MCF 10A (cell line): ENCODE measurements around the gene IL17REL. TPM values are rescaled to one million over a fixed set of nuclear protein-coding genes. Genes with fewer than 3 reads are reported as not detected.
A peak's percentile ranks its signal among the peaks of the same experiment; 100 is the strongest.

Experiments
- BruUV-seq: library from RNA; stranded (reverse); fragments of 400-500 nt; replicated peaks from 2 replicates; lab custom pipeline; 2021; lab: Mats Ljungman, UMichigan
- CTCF ChIA-PET: fragments of 300-600 bp; sonication (Branson Sonifier 250); formaldehyde crosslinking; extraction: SDS; loops from one replicate; lab custom pipeline; 2021; ENCODE audit warnings: antibody characterized with exemption, inconsistent platforms; lab: Yijun Ruan, JAX
- POLR2A ChIA-PET: fragments of 300-600, 350-650 bp; sonication (Branson Sonifier 250); formaldehyde crosslinking; extraction: SDS; loops from one replicate; lab custom pipeline; 2020; ENCODE audit warnings: antibody characterized with exemption, inconsistent platforms; lab: Yijun Ruan, JAX
- DNase-seq: peaks from one replicate; pipeline ENCODE4 v3.0.0-alpha.2; 2018; ENCODE audit not compliant: unreplicated experiment
- H3K27ac Mint-ChIP-seq: one replicate; pipeline ENCODE4 v1.8.0; 2022; ENCODE audit warnings: mild to moderate bottlenecking, low read depth, mixed read lengths; ENCODE audit not compliant: unreplicated experiment
- H3K27me3 Mint-ChIP-seq: one replicate; pipeline ENCODE4 v1.8.0; 2022; ENCODE audit warnings: mixed read lengths; ENCODE audit not compliant: insufficient read depth, unreplicated experiment
- H3K36me3 Mint-ChIP-seq: one replicate; pipeline ENCODE4 v1.8.0; 2022; ENCODE audit warnings: mild to moderate bottlenecking, moderate library complexity, mixed read lengths; ENCODE audit not compliant: insufficient read depth, unreplicated experiment
- H3K4me1 Mint-ChIP-seq: one replicate; pipeline ENCODE4 v1.8.0; 2022; ENCODE audit warnings: mixed read lengths; ENCODE audit not compliant: insufficient read depth, unreplicated experiment
- H3K4me3 Mint-ChIP-seq: one replicate; pipeline ENCODE4 v1.8.0; 2022; ENCODE audit warnings: mild to moderate bottlenecking, moderate library complexity, mixed read lengths; ENCODE audit not compliant: unreplicated experiment
- H3K9me3 Mint-ChIP-seq: one replicate; pipeline ENCODE4 v1.8.0; 2022; ENCODE audit warnings: mixed read lengths; ENCODE audit not compliant: unreplicated experiment
- intact Hi-C: fragments of 100-400 bp; cut with micrococcal nuclease; formaldehyde crosslinking; loops from 2 replicates; pipeline ENCODE4 v1.14.1; 2022
- total RNA-seq: library from RNA; stranded (reverse); gene quantifications from 2 replicates; pipeline ENCODE4 v1.2.3, GENCODE V29; 2022
- TF ChIP-seq, protein P1 (sequence below): fragments of 200-600 bp; IDR thresholded peaks from one replicate; pipeline ENCODE4 v1.8.0; 2022; ENCODE audit warnings: antibody characterized with exemption, mild to moderate bottlenecking; ENCODE audit not compliant: unreplicated experiment

IL17REL gene
- total RNA-seq, 1 experiment from 2014 or later, result not detected

DNA sequence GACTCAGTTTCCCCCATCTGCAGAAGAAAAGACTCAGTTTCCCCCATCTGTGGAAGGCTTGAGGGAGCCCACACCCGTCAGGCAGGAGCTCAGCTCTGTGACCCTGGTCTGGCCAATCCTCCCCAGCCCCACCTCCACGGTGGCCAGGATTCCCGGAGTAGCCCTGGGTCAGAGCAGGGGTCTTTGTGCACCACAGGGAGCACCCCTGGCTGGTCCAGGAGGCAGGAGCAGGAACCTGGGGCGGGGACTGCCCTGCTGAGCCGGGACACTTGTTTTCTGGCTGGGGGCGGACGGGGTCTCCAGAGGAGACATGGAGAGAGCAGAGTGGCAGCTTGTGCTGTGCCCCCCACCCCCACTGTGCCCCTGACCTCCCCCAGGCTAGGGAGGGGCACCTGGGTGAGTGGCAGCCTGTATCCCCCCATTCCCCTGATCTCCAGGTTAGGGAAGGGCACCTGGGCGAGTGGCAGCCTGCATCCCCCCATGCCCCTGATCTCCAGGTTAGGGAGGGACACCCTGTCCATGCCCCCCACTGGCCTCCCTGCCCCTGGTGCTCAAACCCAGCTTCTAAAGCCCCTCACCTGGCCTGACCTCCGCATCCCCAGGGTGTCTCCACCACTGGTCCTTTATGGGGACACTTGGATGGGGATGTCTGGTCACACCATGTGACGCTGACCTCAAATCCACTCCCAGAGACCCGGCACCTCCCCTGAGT is 18.8 kb downstream of the IL17REL start:
- ChIA-PET POLR2A (no interaction called here), CTCF (interaction anchor here (0.6 to 3.0 kb wide), 9 partner anchors 11 to 228 kb away, joined by 3 to 15 read pairs (median 4); no protein-coding TSS in a partner anchor)
- no peaks in the 10 kb centered on the region for H3K36me3 Mint-ChIP-seq
- no peak overlapping the region for H3K4me3 Mint-ChIP-seq
- H3K27me3 Mint-ChIP-seq, result peaks cover 14% of the 10 kb centered on the region
- no peak for DNase-seq
- TF ChIP-seq, protein P1, sequence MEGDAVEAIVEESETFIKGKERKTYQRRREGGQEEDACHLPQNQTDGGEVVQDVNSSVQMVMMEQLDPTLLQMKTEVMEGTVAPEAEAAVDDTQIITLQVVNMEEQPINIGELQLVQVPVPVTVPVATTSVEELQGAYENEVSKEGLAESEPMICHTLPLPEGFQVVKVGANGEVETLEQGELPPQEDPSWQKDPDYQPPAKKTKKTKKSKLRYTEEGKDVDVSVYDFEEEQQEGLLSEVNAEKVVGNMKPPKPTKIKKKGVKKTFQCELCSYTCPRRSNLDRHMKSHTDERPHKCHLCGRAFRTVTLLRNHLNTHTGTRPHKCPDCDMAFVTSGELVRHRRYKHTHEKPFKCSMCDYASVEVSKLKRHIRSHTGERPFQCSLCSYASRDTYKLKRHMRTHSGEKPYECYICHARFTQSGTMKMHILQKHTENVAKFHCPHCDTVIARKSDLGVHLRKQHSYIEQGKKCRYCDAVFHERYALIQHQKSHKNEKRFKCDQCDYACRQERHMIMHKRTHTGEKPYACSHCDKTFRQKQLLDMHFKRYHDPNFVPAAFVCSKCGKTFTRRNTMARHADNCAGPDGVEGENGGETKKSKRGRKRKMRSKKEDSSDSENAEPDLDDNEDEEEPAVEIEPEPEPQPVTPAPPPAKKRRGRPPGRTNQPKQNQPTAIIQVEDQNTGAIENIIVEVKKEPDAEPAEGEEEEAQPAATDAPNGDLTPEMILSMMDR, result no peak
- BruUV-seq, result no TSS peak
- intact Hi-C loops, result loop anchor here (1.0 kb wide), 2 partner anchors 36 to 63 kb away; no protein-coding TSS in a partner anchor
- H3K27ac Mint-ChIP-seq, result no peak overlapping the region
- peaks cover 14% of the 10 kb centered on the region for H3K4me1 Mint-ChIP-seq
- H3K9me3 Mint-ChIP-seq, result peaks cover 16% of the 10 kb centered on the region

DNA sequence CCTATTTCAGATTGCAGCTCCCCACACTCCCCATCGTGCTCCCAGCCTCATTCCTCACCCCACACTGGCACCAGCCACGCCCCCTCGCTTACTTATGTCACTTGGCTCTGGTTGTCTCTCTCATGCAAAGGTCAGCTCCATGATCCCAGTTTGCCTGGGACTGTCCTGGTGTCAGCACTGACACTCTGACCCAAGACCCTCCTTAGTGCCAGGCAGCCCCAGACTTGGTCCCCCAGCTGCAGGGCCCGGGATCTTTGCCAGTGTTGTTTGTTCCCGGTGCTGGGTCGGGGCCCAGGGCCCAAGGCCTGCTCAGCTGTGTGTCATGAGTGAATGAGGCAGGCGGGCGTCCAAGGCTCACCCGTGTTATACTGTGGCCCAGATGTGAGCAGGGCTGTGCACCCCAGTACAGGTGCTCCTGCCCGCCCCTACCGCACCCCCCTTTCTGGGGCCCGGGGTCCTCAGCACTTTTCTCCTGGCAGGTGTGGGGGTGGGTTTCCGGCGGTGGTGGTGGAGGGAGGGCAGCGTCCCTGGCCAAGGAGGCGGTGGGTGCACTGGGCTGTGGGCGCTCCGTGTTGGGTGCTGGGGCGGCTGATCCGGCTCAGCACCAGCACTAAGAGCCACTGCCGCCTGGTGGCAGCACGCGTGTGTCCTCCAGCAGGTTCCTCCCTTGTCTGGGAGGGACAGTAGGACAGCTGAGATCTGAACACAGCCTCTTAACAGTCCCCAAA is 19.5 kb downstream of the IL17REL start:
- ChIA-PET CTCF (interaction anchor here (0.6 to 3.0 kb wide), 17 partner anchors 10 to 178 kb away, joined by 3 to 15 read pairs (median 4); no protein-coding TSS in a partner anchor), POLR2A (no interaction called here)
- intact Hi-C loops, result loop anchor here (1.0 kb wide), 2 partner anchors 37 to 62 kb away; no protein-coding TSS in a partner anchor
- peaks cover 14% of the 10 kb centered on the region for H3K4me1 Mint-ChIP-seq
- BruUV-seq, result no TSS peak
- TF ChIP-seq, protein P1, result peak; percentile 77
- peaks cover 1% of the 10 kb centered on the region for H3K36me3 Mint-ChIP-seq
- H3K27ac Mint-ChIP-seq, result no peak overlapping the region
- H3K9me3 Mint-ChIP-seq, result peaks cover 16% of the 10 kb centered on the region
- no peak overlapping the region for H3K4me3 Mint-ChIP-seq
- DNase-seq, result peak; percentile 65
- H3K27me3 Mint-ChIP-seq, result peaks cover 14% of the 10 kb centered on the region

DNA sequence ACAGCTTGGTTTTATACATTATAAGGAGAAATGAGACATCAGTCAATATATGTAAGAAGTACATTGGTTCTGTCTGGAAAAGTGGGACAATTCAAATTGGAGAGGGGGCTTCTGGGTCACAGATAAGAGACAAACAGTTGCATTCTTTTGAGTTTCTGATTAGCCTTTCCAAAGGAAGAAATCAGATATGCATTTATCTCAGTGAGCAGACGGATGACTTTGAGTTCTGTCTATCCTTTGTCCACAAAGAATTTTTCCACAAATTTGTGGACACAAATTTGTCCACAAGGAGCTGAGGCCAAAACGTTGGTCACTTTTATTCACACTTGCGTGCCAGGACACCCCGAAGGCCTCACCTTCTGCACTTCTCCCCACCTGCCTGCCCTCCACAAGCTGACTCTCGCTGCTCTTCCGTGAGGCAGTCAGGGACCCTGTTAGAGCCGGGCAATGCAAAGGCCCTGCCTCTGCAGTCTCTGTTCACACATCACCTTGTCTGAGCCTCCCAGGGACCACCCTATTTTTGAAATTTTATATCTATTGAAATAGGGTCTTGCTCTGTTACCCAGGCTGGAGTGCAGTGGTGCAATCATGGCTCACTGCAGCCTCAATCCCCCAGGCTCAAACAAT is 20.5 kb downstream of the IL17REL start:
- Mint-ChIP-seq H3K27ac (no peak overlapping the region), H3K4me3 (no peak overlapping the region), H3K4me1 (peaks cover 14% of the 10 kb centered on the region), H3K9me3 (peaks cover 16% of the 10 kb centered on the region), H3K36me3 (peaks cover 12% of the 10 kb centered on the region), H3K27me3 (peaks cover 14% of the 10 kb centered on the region)
- intact Hi-C loops, result no loop called here
- TF ChIP-seq, protein P1, result no peak
- no TSS peak for BruUV-seq
- ChIA-PET CTCF (interaction anchor here (0.6 to 3.0 kb wide), 9 partner anchors 9 to 312 kb away, joined by 3 to 12 read pairs (median 3); no protein-coding TSS in a partner anchor), POLR2A (no interaction called here)
- no peak for DNase-seq
